ENCODE results near the gene ST3GAL5. TPM values are rescaled to one million over a fixed set of nuclear protein-coding genes. Genes with fewer than 3 reads are reported as not detected.

ST3GAL5 gene
- total and polyA plus RNA-seq, 4 donors: 3.3 to 29.8 (median 15.7) TPM

DNA sequence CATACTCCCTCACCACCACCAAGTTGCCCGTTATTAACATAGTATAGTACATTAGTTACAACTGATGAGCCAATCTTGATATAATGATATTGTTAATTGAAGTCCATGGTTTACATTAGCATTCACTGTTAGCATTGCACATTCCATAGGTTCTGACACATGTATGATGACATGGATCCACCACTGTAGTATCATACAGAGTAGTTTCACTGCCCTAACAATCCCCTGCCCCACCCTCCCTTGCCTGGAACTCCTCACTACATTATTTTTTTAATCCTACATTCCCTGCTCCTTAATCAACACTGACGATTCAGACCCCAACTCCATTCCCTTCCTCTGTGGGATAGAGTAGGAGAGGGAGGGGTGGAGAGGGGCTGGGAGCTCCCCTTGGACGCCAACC lies 20.2 kb upstream of the ST3GAL5 start:
- Histone ChIP-seq H3K4me1 (ENCODE audit: control insufficient read depth in 1 of 2, insufficient read depth in 2 of 2, low read length in 2 of 2) (no peaks in the 10 kb centered on the region), H3K27ac (ENCODE audit: low read depth in 1 of 2, low read length in 2 of 2) (no peak overlapping the region), H3K36me3 (ENCODE audit: control insufficient read depth in 1 of 2, insufficient read depth in 2 of 2, low read length in 1 of 2) (no peaks in the 10 kb centered on the region), H3K9me3 (ENCODE audit: control insufficient read depth, low read length) (no peaks in the 10 kb centered on the region), H3K4me3 (ENCODE audit: low read length in 2 of 2) (no peak overlapping the region), H3K27me3 (ENCODE audit: control insufficient read depth in 1 of 2, insufficient read depth in 2 of 2, low read length in 1 of 2) (no peaks in the 10 kb centered on the region)
- DNase-seq (no peak), ATAC-seq (ENCODE audit: low FRiP score) (no peak)
- intact Hi-C loops (cut with DNase I): no loop called here
- WGBS, 2 donors: 89 to 94% methylated on average over 3 of the region's 3 CpGs

DNA sequence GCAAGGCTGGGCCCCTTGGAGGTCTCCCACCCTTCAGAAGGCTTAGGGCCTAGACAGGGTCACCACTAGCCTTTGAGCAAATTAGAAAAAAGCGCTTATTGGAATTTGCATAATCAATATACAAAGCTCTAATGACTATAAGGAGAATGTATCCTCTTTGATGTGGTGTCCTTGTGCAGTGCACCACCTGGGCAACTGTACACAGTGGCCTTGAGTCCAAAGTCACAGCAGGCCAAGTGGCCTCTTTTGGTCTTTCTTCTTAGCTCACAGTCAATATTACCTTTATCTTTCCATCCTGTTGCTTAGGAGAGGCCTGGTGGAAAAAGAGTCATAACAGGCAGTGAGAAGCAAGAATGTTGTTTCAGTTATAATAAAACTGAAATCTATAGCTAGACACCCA lies 19.7 kb upstream of the ST3GAL5 start:
- Histone ChIP-seq H3K27me3 (ENCODE audit: control insufficient read depth in 1 of 2, insufficient read depth in 2 of 2, low read length in 1 of 2) (no peaks in the 10 kb centered on the region), H3K9me3 (ENCODE audit: control insufficient read depth, low read length) (no peaks in the 10 kb centered on the region), H3K4me1 (ENCODE audit: control insufficient read depth in 1 of 2, insufficient read depth in 2 of 2, low read length in 2 of 2) (no peaks in the 10 kb centered on the region), H3K36me3 (ENCODE audit: control insufficient read depth in 1 of 2, insufficient read depth in 2 of 2, low read length in 1 of 2) (no peaks in the 10 kb centered on the region), H3K27ac (ENCODE audit: low read depth in 1 of 2, low read length in 2 of 2) (no peak overlapping the region), H3K4me3 (ENCODE audit: low read length in 2 of 2) (no peak overlapping the region)
- no peak for ATAC-seq (ENCODE audit: low FRiP score)
- WGBS, 2 donors: 90 to 96% methylated on average over 1 of the region's 1 CpG
- intact Hi-C loops (cut with DNase I): no loop called here
- DNase-seq: no peak

DNA sequence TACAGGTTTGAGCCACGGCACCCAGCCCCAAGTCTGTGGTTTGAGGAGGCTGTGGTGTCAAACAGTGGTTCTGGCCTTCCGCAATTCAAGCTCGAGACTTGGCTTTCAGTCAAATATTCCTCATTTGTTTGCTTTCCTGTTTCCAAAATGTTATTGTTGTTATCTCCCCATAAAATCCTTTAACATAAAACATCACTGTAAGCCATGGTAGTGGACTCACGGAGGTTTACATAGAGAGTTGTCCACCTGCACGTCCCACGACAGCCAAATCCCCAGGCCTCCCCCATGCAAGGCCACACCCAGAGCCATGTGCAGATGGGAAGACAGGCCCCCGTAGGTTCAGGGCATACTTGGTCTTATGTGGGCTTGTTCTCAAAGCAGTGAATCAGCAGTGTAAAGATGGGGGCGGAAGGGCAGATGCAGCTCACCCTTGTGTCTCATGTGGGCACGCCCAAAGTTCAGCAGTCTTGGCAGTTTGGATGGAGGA lies 18.9 kb upstream of the ST3GAL5 start:
- no peaks in the 10 kb centered on the region for H3K27me3 ChIP-seq (ENCODE audit: control insufficient read depth in 1 of 2, insufficient read depth in 2 of 2, low read length in 1 of 2)
- no peak overlapping the region for H3K27ac ChIP-seq (ENCODE audit: low read depth in 1 of 2, low read length in 2 of 2)
- WGBS, 2 donors: 86 to 95% methylated on average over 9 of the region's 9 CpGs
- no peak overlapping the region for H3K4me3 ChIP-seq (ENCODE audit: low read length in 2 of 2)
- DNase-seq (no peak), ATAC-seq (ENCODE audit: low FRiP score) (no peak)
- intact Hi-C loops (cut with DNase I): no loop called here
- H3K36me3 ChIP-seq (ENCODE audit: control insufficient read depth in 1 of 2, insufficient read depth in 2 of 2, low read length in 1 of 2): no peaks in the 10 kb centered on the region
- no peaks in the 10 kb centered on the region for H3K4me1 ChIP-seq (ENCODE audit: control insufficient read depth in 1 of 2, insufficient read depth in 2 of 2, low read length in 2 of 2)
- no peaks in the 10 kb centered on the region for H3K9me3 ChIP-seq (ENCODE audit: control insufficient read depth, low read length)

DNA sequence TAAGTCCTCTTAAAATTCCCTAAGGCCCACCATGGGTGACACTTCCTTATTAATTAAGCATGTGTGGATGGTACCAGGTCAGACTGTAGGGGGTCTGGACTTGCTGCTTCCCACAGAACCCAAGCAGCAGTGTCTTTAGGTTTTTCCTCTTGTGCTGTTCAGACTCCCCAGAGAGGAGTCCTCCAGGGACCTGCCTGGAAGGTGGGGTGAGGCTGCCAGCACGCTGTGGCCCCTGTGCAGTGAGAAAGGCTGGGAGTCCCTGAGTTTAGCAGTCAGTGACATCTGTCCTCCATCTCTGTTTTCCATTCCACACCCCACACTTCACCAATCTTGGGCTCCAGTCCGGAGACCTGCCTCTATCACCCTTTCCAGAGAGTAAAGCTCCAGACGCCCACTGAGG lies 18.0 kb upstream of the ST3GAL5 start:
- intact Hi-C loops (cut with DNase I): no loop called here
- no peaks in the 10 kb centered on the region for H3K4me1 ChIP-seq (ENCODE audit: control insufficient read depth in 1 of 2, insufficient read depth in 2 of 2, low read length in 2 of 2)
- no peak overlapping the region for H3K27ac ChIP-seq (ENCODE audit: low read depth in 1 of 2, low read length in 2 of 2)
- 91 to 95% methylated on average over 3 of the region's 3 CpGs for WGBS, 2 donors
- ATAC-seq (ENCODE audit: low FRiP score): no peak
- no peaks in the 10 kb centered on the region for H3K36me3 ChIP-seq (ENCODE audit: control insufficient read depth in 1 of 2, insufficient read depth in 2 of 2, low read length in 1 of 2)
- no peaks in the 10 kb centered on the region for H3K27me3 ChIP-seq (ENCODE audit: control insufficient read depth in 1 of 2, insufficient read depth in 2 of 2, low read length in 1 of 2)
- H3K9me3 ChIP-seq (ENCODE audit: control insufficient read depth, low read length): no peaks in the 10 kb centered on the region
- H3K4me3 ChIP-seq (ENCODE audit: low read length in 2 of 2): no peak overlapping the region
- no peak for DNase-seq

DNA sequence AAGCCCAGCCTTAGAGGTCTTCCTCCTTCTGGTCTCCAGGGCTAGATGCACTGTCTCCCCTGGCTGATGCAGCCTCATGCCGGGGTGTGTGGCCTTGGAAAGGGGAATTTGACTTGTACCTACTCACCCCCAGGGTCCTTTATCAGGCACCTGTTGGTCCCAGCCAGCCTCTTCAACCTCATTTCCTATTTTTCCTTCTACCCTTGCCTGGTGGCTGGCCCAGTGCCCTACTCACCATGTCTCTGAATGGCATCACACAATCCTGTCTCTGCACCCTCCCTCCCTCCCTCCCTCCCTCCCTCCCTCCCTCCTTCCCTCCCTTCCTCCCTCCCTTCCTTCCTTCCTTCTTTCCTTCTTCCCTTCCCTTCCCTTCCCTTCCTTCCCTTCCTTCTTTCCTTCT lies 17.1 kb upstream of the ST3GAL5 start:
- no peaks in the 10 kb centered on the region for H3K4me1 ChIP-seq (ENCODE audit: control insufficient read depth in 1 of 2, insufficient read depth in 2 of 2, low read length in 2 of 2)
- ATAC-seq (ENCODE audit: low FRiP score): peak; percentile 31
- H3K27me3 ChIP-seq (ENCODE audit: control insufficient read depth in 1 of 2, insufficient read depth in 2 of 2, low read length in 1 of 2): no peaks in the 10 kb centered on the region
- intact Hi-C loops (cut with DNase I): no loop called here
- peak overlapping the region in 1 of 2 donors; percentile 20 for H3K27ac ChIP-seq (ENCODE audit: low read depth in 1 of 2, low read length in 2 of 2)
- no peak overlapping the region for H3K4me3 ChIP-seq (ENCODE audit: low read length in 2 of 2)
- 91 to 100% methylated on average over 1 of the region's 1 CpG for WGBS, 2 donors
- no peaks in the 10 kb centered on the region for H3K36me3 ChIP-seq (ENCODE audit: control insufficient read depth in 1 of 2, insufficient read depth in 2 of 2, low read length in 1 of 2)
- no peak for DNase-seq
- H3K9me3 ChIP-seq (ENCODE audit: control insufficient read depth, low read length): no peaks in the 10 kb centered on the region

DNA sequence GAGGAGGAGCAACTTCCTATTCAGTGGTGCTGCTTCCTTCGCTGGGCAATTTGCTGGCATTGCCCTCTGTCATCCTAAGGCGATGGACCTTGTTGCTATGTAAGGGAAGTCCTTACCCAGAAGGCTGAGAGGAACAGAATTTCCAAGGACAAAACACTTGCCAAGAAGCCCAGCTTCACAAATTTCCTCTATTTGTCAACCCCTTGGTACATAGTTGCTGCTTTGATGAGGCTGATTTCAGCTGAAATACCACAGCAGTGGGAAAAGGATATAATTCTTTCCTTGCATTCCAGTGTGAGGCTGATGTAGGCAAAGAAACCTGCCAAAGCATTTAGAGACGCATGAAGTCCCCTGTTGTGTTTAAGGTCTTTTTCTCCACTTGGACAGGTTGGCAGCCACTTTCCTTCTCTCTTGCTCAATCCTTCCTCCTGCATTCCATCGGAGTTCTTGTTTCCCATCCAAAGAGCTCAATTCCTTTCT lies 16.4 kb upstream of the ST3GAL5 start:
- no peaks in the 10 kb centered on the region for H3K4me1 ChIP-seq (ENCODE audit: control insufficient read depth in 1 of 2, insufficient read depth in 2 of 2, low read length in 2 of 2)
- peak overlapping the region in 1 of 2 donors; percentile 25 for H3K27ac ChIP-seq (ENCODE audit: low read depth in 1 of 2, low read length in 2 of 2)
- H3K36me3 ChIP-seq (ENCODE audit: control insufficient read depth in 1 of 2, insufficient read depth in 2 of 2, low read length in 1 of 2): no peaks in the 10 kb centered on the region
- H3K27me3 ChIP-seq (ENCODE audit: control insufficient read depth in 1 of 2, insufficient read depth in 2 of 2, low read length in 1 of 2): no peaks in the 10 kb centered on the region
- ATAC-seq (ENCODE audit: low FRiP score): peak; percentile 72
- DNase-seq: peak in 1 of 2 donors; percentile 64
- WGBS, 2 donors: 5 to 7% methylated on average over 4 of the region's 4 CpGs
- H3K9me3 ChIP-seq (ENCODE audit: control insufficient read depth, low read length): no peaks in the 10 kb centered on the region
- intact Hi-C loops (cut with DNase I): no loop called here
- no peak overlapping the region for H3K4me3 ChIP-seq (ENCODE audit: low read length in 2 of 2)

DNA sequence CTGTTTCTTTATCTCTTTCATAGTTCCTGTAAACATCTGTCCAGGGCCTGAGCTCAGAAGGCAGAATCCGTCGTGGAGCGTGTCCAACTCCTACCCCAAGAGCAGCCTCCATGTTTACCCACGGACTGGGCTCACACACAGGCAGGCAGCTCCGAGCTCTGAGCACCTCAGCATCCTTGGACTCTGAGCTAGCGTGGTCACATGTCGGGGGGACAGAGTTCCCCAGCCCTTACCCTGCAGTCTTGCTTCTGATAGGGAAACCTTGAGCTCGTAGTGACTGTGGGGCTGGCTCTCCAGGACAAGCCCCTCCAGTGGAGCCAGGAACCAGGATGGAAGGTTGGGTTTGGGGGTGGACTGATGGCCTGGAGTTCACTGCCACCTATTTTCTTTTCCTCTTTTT lies 15.1 kb upstream of the ST3GAL5 start:
- 94 to 95% methylated on average over 8 of the region's 8 CpGs for WGBS, 2 donors
- no peaks in the 10 kb centered on the region for H3K4me1 ChIP-seq (ENCODE audit: control insufficient read depth in 1 of 2, insufficient read depth in 2 of 2, low read length in 2 of 2)
- H3K27me3 ChIP-seq (ENCODE audit: control insufficient read depth in 1 of 2, insufficient read depth in 2 of 2, low read length in 1 of 2): no peaks in the 10 kb centered on the region
- intact Hi-C loops (cut with DNase I): no loop called here
- ATAC-seq (ENCODE audit: low FRiP score) (no peak), DNase-seq (no peak)
- no peak overlapping the region for H3K27ac ChIP-seq (ENCODE audit: low read depth in 1 of 2, low read length in 2 of 2)
- no peaks in the 10 kb centered on the region for H3K36me3 ChIP-seq (ENCODE audit: control insufficient read depth in 1 of 2, insufficient read depth in 2 of 2, low read length in 1 of 2)
- H3K9me3 ChIP-seq (ENCODE audit: control insufficient read depth, low read length): no peaks in the 10 kb centered on the region
- no peak overlapping the region for H3K4me3 ChIP-seq (ENCODE audit: low read length in 2 of 2)

DNA sequence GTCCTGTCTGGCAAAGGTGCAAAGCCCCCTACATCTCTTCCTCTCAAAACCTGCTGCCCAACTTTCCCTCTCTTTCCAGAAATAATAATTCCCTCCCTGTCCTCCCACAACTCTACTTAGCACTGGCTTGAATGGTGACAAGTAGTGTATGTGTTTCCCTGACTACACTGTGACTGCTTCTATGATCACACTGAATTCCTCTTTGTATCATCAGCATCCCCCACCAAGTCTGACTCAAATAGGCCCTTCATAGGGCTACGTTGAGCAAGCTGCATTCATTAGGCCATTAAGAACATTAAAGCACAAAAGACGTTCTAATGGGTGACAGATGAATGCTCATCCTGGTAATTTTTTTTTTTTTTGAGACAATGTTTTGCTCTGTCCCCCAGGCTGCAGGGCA lies 13.7 kb upstream of the ST3GAL5 start:
- DNase-seq (no peak), ATAC-seq (ENCODE audit: low FRiP score) (no peak)
- H3K27me3 ChIP-seq (ENCODE audit: control insufficient read depth in 1 of 2, insufficient read depth in 2 of 2, low read length in 1 of 2): no peaks in the 10 kb centered on the region
- no peaks in the 10 kb centered on the region for H3K9me3 ChIP-seq (ENCODE audit: control insufficient read depth, low read length)
- intact Hi-C loops (cut with DNase I): no loop called here
- H3K36me3 ChIP-seq (ENCODE audit: control insufficient read depth in 1 of 2, insufficient read depth in 2 of 2, low read length in 1 of 2): no peaks in the 10 kb centered on the region
- H3K4me3 ChIP-seq (ENCODE audit: low read length in 2 of 2): no peak overlapping the region
- H3K4me1 ChIP-seq (ENCODE audit: control insufficient read depth in 1 of 2, insufficient read depth in 2 of 2, low read length in 2 of 2): no peaks in the 10 kb centered on the region
- no peak overlapping the region for H3K27ac ChIP-seq (ENCODE audit: low read depth in 1 of 2, low read length in 2 of 2)
- WGBS, 2 donors: 41 to 65% methylated on average over 2 of the region's 2 CpGs

DNA sequence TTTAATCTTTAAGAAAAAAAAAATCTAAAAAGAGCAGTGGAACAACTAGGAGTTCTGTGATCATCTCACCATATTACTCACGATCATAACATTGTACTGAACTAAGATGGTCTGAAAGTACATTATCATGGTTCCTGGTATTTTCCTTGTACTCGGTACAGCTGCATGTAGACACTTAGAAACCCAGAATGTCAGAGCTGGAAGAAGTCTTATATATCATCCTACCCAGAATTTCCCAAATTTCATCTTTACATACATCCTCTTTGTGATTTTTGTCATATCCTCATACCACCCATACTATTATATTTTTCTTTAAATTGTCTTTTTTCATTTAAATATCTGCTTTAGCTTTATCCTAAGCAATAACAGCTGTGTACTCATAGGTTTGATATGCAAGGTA lies 12.4 kb upstream of the ST3GAL5 start:
- H3K27me3 ChIP-seq (ENCODE audit: control insufficient read depth in 1 of 2, insufficient read depth in 2 of 2, low read length in 1 of 2): no peaks in the 10 kb centered on the region
- 45 to 76% methylated on average over 2 of the region's 2 CpGs for WGBS, 2 donors
- H3K4me3 ChIP-seq (ENCODE audit: low read length in 2 of 2): no peak overlapping the region
- DNase-seq (no peak), ATAC-seq (ENCODE audit: low FRiP score) (no peak)
- no peaks in the 10 kb centered on the region for H3K4me1 ChIP-seq (ENCODE audit: control insufficient read depth in 1 of 2, insufficient read depth in 2 of 2, low read length in 2 of 2)
- no peak overlapping the region for H3K27ac ChIP-seq (ENCODE audit: low read depth in 1 of 2, low read length in 2 of 2)
- H3K36me3 ChIP-seq (ENCODE audit: control insufficient read depth in 1 of 2, insufficient read depth in 2 of 2, low read length in 1 of 2): no peaks in the 10 kb centered on the region
- no peaks in the 10 kb centered on the region for H3K9me3 ChIP-seq (ENCODE audit: control insufficient read depth, low read length)
- intact Hi-C loops (cut with DNase I): no loop called here
